DOHH2 (cell line): ENCODE data around the gene FGF1.

Source experiments
- H3F3A ChIP-seq: fragments of 200-600 bp; sonication (generic), shearing (Covaris generic); 2 replicates; pipeline ENCODE4 v1.6.0; 2016; ENCODE audit warnings: antibody characterized with exemption, mild to moderate bottlenecking; ENCODE audit not compliant: control insufficient read depth, insufficient read depth
- H3K27ac ChIP-seq: fragments of 200-600 bp; sonication (generic); 2 replicates; pipeline ENCODE4 v1.5.1; 2014; ENCODE audit warnings: low read depth, mild to moderate bottlenecking, low read length, moderate library complexity
- H3K27me3 ChIP-seq: fragments of 200-600 bp; sonication (generic); 2 replicates; pipeline ENCODE4 v1.6.1; 2014; ENCODE audit warnings: mild to moderate bottlenecking, low read length, mixed read lengths; ENCODE audit not compliant: control insufficient read depth
- H3K36me3 ChIP-seq: fragments of 200-600 bp; sonication (generic); 2 replicates; pipeline ENCODE4 v1.6.1; 2014; ENCODE audit warnings: mild to moderate bottlenecking, low read length, moderate library complexity, mixed read lengths; ENCODE audit not compliant: control insufficient read depth
- H3K4me1 ChIP-seq: fragments of 200-600 bp; sonication (generic); 2 replicates; pipeline ENCODE4 v1.6.1; 2014; ENCODE audit warnings: mild to moderate bottlenecking, low read length, mixed read lengths; ENCODE audit not compliant: control insufficient read depth
- H3K4me2 ChIP-seq: fragments of 200-600 bp; sonication (generic); 2 replicates; pipeline ENCODE4 v1.6.0; 2014; ENCODE audit warnings: mild to moderate bottlenecking, low read length, moderate library complexity
- H3K4me3 ChIP-seq: fragments of 200-600 bp; sonication (generic); 2 replicates; pipeline ENCODE4 v1.5.1; 2014; ENCODE audit warnings: mild to moderate bottlenecking, low read length, mixed read lengths
- H3K79me2 ChIP-seq: fragments of 200-600 bp; sonication (generic); 2 replicates; pipeline ENCODE4 v1.6.1; 2014; ENCODE audit warnings: mild to moderate bottlenecking, low read length, mixed read lengths; ENCODE audit not compliant: control insufficient read depth
- H3K9me2 ChIP-seq: fragments of 200-600 bp; sonication (generic); replicated peaks from 2 replicates; pipeline ENCODE4 v1.6.1; 2014; ENCODE audit warnings: mild to moderate bottlenecking, low read length, mixed read lengths; ENCODE audit not compliant: control insufficient read depth
- H3K9me3 ChIP-seq: fragments of 200-600 bp; sonication (generic); 2 replicates; pipeline ENCODE4 v1.6.1; 2014; ENCODE audit warnings: antibody characterized with exemption, low read length, mixed read lengths; ENCODE audit not compliant: control insufficient read depth, insufficient read depth
- H4K20me1 ChIP-seq: fragments of 200-600 bp; sonication (generic); 2 replicates; pipeline ENCODE4 v1.6.0; 2014; ENCODE audit warnings: low read depth, mild to moderate bottlenecking, antibody characterized with exemption, low read length, moderate library complexity; ENCODE audit not compliant: control insufficient read depth, insufficient read depth
- CTCF ChIP-seq: fragments of 200-600 bp; sonication (generic); IDR thresholded peaks from one replicate; pipeline ENCODE4 v1.5.1; 2014; ENCODE audit warnings: antibody characterized with exemption, mild to moderate bottlenecking, low read depth, low read length; ENCODE audit not compliant: poor library complexity, severe bottlenecking
- EZH2phosphoT487 ChIP-seq: fragments of 200-600 bp; sonication (generic); IDR thresholded peaks from 2 replicates; pipeline ENCODE4 v1.6.1; 2017; ENCODE audit warnings: borderline replicate concordance, mild to moderate bottlenecking, antibody characterized with exemption, low read length, moderate library complexity, mixed read lengths

Gene FGF1

GRCh38 chr5:142584891-142585290 lies 101.0 kb downstream of the FGF1 start:
- Histone ChIP-seq H3F3A (no peaks in the 10 kb centered on the region), H4K20me1 (no peaks in the 10 kb centered on the region), H3K79me2 (no peaks in the 10 kb centered on the region), H3K27me3 (peaks cover 16% of the 10 kb centered on the region), H3K36me3 (no peaks in the 10 kb centered on the region), H3K9me3 (no peaks in the 10 kb centered on the region; the same call in 1 of the 2 replicates), H3K27ac (no peak overlapping the region), H3K4me2 (no peak overlapping the region), H3K4me1 (peaks cover 4% of the 10 kb centered on the region), H3K4me3 (no peak overlapping the region), H3K9me2 (no peaks in the 10 kb centered on the region)
- no peak for TF ChIP-seq CTCF
- TF ChIP-seq EZH2phosphoT487 = no peak

- no peaks in the 10 kb centered on the region for H3K9me2 ChIP-seq
- H3K9me3 ChIP-seq = peaks cover 2% of the 10 kb centered on the region; the same call in 1 of the 2 replicates
- peaks cover 9% of the 10 kb centered on the region for H3K27me3 ChIP-seq
- no peaks in the 10 kb centered on the region for H3K79me2 ChIP-seq
- H3K4me3 ChIP-seq = no peak overlapping the region
- H4K20me1 ChIP-seq = no peaks in the 10 kb centered on the region
- no peak overlapping the region for H3K4me2 ChIP-seq
- H3F3A ChIP-seq = no peaks in the 10 kb centered on the region
- TF ChIP-seq CTCF (no peak), EZH2phosphoT487 (no peak)
- H3K4me1 ChIP-seq = peaks cover 4% of the 10 kb centered on the region
- H3K27ac ChIP-seq = no peak overlapping the region
- H3K36me3 ChIP-seq = no peaks in the 10 kb centered on the region
These were observed 107.6 kb downstream of the FGF1 start for GRCh38 chr5:142578161-142578830.

- H3K9me2 ChIP-seq = no peaks in the 10 kb centered on the region
- H3K27me3 ChIP-seq = peaks cover 9% of the 10 kb centered on the region
- no peaks in the 10 kb centered on the region for H3K79me2 ChIP-seq
- peaks cover 4% of the 10 kb centered on the region for H3K4me1 ChIP-seq
- no peaks in the 10 kb centered on the region for H3K36me3 ChIP-seq
- no peak overlapping the region for H3K4me3 ChIP-seq
- no peak overlapping the region for H3K4me2 ChIP-seq
- no peaks in the 10 kb centered on the region for H4K20me1 ChIP-seq
- no peaks in the 10 kb centered on the region for H3F3A ChIP-seq
- TF ChIP-seq CTCF = no peak
- TF ChIP-seq EZH2phosphoT487 = no peak
- no peak overlapping the region for H3K27ac ChIP-seq
- H3K9me3 ChIP-seq = peaks cover 2% of the 10 kb centered on the region; the same call in 1 of the 2 replicates
These were observed 109.1 kb downstream of the FGF1 start for GRCh38 chr5:142576804-142577203.
